Fibroblast of lung (primary cell): ENCODE data around the gene GNG13. TPM values are rescaled to one million over a fixed set of nuclear protein-coding genes. Genes with fewer than 3 reads are reported as not detected.

ENCODE experiments used
- DNase-seq, 2 donors: peaks; one replicate each; pipeline versions ENCODE4 v3.0.0 to v3.0.0-alpha.2; 2010; ENCODE audit warnings: low read depth in 2 of 2
- H2AFZ ChIP-seq: 2 replicates; pipeline ENCODE4 v1.5.1; 2012; ENCODE audit warnings: low read length, control low read depth, inconsistent platforms
- H3K27ac ChIP-seq: 2 replicates; pipeline ENCODE4 v1.5.1; 2011; ENCODE audit warnings: low read length, control low read depth; ENCODE audit not compliant: insufficient read depth
- H3K27me3 ChIP-seq: 2 replicates; pipeline ENCODE4 v1.5.1; 2011; ENCODE audit warnings: mild to moderate bottlenecking, low read length; ENCODE audit not compliant: control insufficient read depth, insufficient read depth
- H3K36me3 ChIP-seq: 2 replicates; pipeline ENCODE4 v1.5.1; 2011; ENCODE audit warnings: low read length; ENCODE audit not compliant: control insufficient read depth, insufficient read depth
- H3K4me1 ChIP-seq: 2 replicates; pipeline ENCODE4 v1.5.1; 2011; ENCODE audit warnings: low read length; ENCODE audit not compliant: control insufficient read depth, insufficient read depth; ENCODE audit errors: extremely low read depth
- H3K4me2 ChIP-seq: 2 replicates; pipeline ENCODE4 v1.5.1; 2011; ENCODE audit warnings: low read length, control low read depth; ENCODE audit not compliant: insufficient read depth; ENCODE audit errors: extremely low read depth
- H3K4me3 ChIP-seq, 4 experiments: fragments of 200-600 bp in 1 of 4; sonication (generic) in 1 of 4; replicated peaks in 1 of 4; 2 replicates each; pipeline ENCODE4 v1.5.1; 2011 to 2016; ENCODE audit warnings: low read length in 4 of 4, low read depth in 3 of 4, mild to moderate bottlenecking in 3 of 4, control low read depth in 2 of 4, inconsistent platforms in 1 of 4, mixed read lengths in 1 of 4; ENCODE audit not compliant: insufficient read depth in 1 of 4; ENCODE audit errors: control extremely low read depth in 1 of 4
- H3K79me2 ChIP-seq: 2 replicates; pipeline ENCODE4 v1.5.1; 2012; ENCODE audit warnings: mild to moderate bottlenecking, low read length, inconsistent platforms; ENCODE audit not compliant: control insufficient read depth, insufficient read depth
- H3K9ac ChIP-seq: 2 replicates; pipeline ENCODE4 v1.5.1; 2011; ENCODE audit warnings: mild to moderate bottlenecking, low read length, control low read depth; ENCODE audit not compliant: insufficient read depth
- H3K9me3 ChIP-seq: 2 replicates; pipeline ENCODE4 v1.5.1; 2012; ENCODE audit warnings: low read depth, low read length; ENCODE audit not compliant: control insufficient read depth, insufficient read depth
- H4K20me1 ChIP-seq: 2 replicates; pipeline ENCODE4 v1.5.1; 2011; ENCODE audit warnings: low read length; ENCODE audit not compliant: control insufficient read depth, insufficient read depth; ENCODE audit errors: extremely low read depth
- CTCF ChIP-seq, 2 donors: IDR thresholded peaks in 1 of 2; conservative IDR thresholded peaks in 1 of 2; 1 replicate in 1 of 2; 2 replicates in 1 of 2; pipeline ENCODE4 v1.5.1; 2011 to 2012; ENCODE audit warnings: low read length in 2 of 2, control low read depth in 1 of 2, inconsistent platforms in 1 of 2, low read depth in 1 of 2, mild to moderate bottlenecking in 1 of 2
- EZH2 ChIP-seq: IDR thresholded peaks from 2 replicates; pipeline ENCODE4 v1.5.1; 2012; ENCODE audit warnings: low read length, control low read depth, mild to moderate bottlenecking; ENCODE audit errors: missing control alignments
- polyA plus RNA-seq, 2 donors: library from polyadenylated mRNA; depleted of rRNA in 1 of 2; stranded (reverse) in 1 of 2; unstranded in 1 of 2; fragments of >200 nt; gene quantifications; 2 replicates each; pipeline ENCODE4 v1.2.1, GENCODE V29; 2011 to 2012; ENCODE audit warnings: missing spikeins in 1 of 2
- total RNA-seq: library from RNA; depleted of rRNA; stranded (reverse); fragments of >200 nt; gene quantifications from 2 replicates; pipeline ENCODE4 v1.2.1, GENCODE V29; 2014

Gene GNG13
- total and polyA plus RNA-seq, 2 donors (not counting 1 experiment from before 2014, with no cell fraction given) = not detected

- DNase-seq = peak in 1 of 2 donors; percentile 34
- no peaks in the 10 kb centered on the region for H3K27me3 ChIP-seq
- no peaks in the 10 kb centered on the region for H3K79me2 ChIP-seq
- H3K9me3 ChIP-seq = no peaks in the 10 kb centered on the region
- no peaks in the 10 kb centered on the region for H3K4me1 ChIP-seq
- no peak overlapping the region for H3K9ac ChIP-seq
- no peaks in the 10 kb centered on the region for H4K20me1 ChIP-seq
- H3K4me3 ChIP-seq = peak overlapping the region in 1 of 4 experiments; percentile 29
- TF ChIP-seq CTCF (conservative IDR thresholded peaks at IDR 0.05 in 1 of 2, IDR thresholded peaks at IDR 0.05 in 1 of 2; ENCODE audit: low read depth in 1 of 2, low read length in 2 of 2) (no peak), EZH2 (peak; percentile 40)
- H3K27ac ChIP-seq = no peak overlapping the region
- no peaks in the 10 kb centered on the region for H3K36me3 ChIP-seq
- peak overlapping the region; percentile 61 for H3K4me2 ChIP-seq
- H2AFZ ChIP-seq = peak overlapping the region; percentile 17
Observed at GRCh38 chr16:825341-826061, 25.0 kb upstream of the GNG13 start.

GRCh38 chr16:824601-825000, 24.1 kb upstream of the GNG13 start:
- Histone ChIP-seq H3K9me3 (no peaks in the 10 kb centered on the region), H3K36me3 (no peaks in the 10 kb centered on the region), H3K9ac (no peak overlapping the region), H3K27ac (no peak overlapping the region), H3K4me2 (no peak overlapping the region), H3K27me3 (no peaks in the 10 kb centered on the region), H3K4me1 (no peaks in the 10 kb centered on the region), H4K20me1 (no peaks in the 10 kb centered on the region), H3K4me3 (no peak overlapping the region), H3K79me2 (no peaks in the 10 kb centered on the region), H2AFZ (no peak overlapping the region)
- no peak for TF ChIP-seq EZH2
- no peak for TF ChIP-seq CTCF (conservative IDR thresholded peaks at IDR 0.05 in 1 of 2, IDR thresholded peaks at IDR 0.05 in 1 of 2; ENCODE audit: low read depth in 1 of 2, low read length in 2 of 2)
- no peak for DNase-seq

GRCh38 chr16:824194-824593, 23.7 kb upstream of the GNG13 start:
- no peaks in the 10 kb centered on the region for H3K79me2 ChIP-seq
- H3K9ac ChIP-seq = no peak overlapping the region
- no peaks in the 10 kb centered on the region for H3K27me3 ChIP-seq
- DNase-seq = no peak
- no peak overlapping the region for H3K27ac ChIP-seq
- no peak for TF ChIP-seq CTCF (conservative IDR thresholded peaks at IDR 0.05 in 1 of 2, IDR thresholded peaks at IDR 0.05 in 1 of 2; ENCODE audit: low read depth in 1 of 2, low read length in 2 of 2)
- no peak for TF ChIP-seq EZH2
- H3K4me1 ChIP-seq = no peaks in the 10 kb centered on the region
- H3K4me3 ChIP-seq = no peak overlapping the region
- H2AFZ ChIP-seq = no peak overlapping the region
- H3K36me3 ChIP-seq = no peaks in the 10 kb centered on the region
- H3K4me2 ChIP-seq = no peak overlapping the region
- no peaks in the 10 kb centered on the region for H4K20me1 ChIP-seq
- H3K9me3 ChIP-seq = no peaks in the 10 kb centered on the region
